Measurements from ENCODE around the gene RRP36. TPM values are rescaled to one million over a fixed set of nuclear protein-coding genes. Genes with fewer than 3 reads are reported as not detected.

The RRP36 gene
- total and polyA plus RNA-seq, 2 of the 8 experiments (the other 6 are each of a cell fraction or from before 2014, with no cell fraction given) = 33.9 to 92.3 TPM

- TF ChIP-seq RBBP5 (IDR thresholded peaks at IDR 0.05; ENCODE audit: borderline replicate concordance, low read depth, low read length) (no peak), CREB1 (IDR thresholded peaks at IDR 0.05) (no peak), HDAC6 (IDR thresholded peaks at IDR 0.05; ENCODE audit: low read depth, low read length) (no peak), SIN3A (conservative IDR thresholded peaks at IDR 0.05 in 1 of 2, IDR thresholded peaks at IDR 0.05 in 1 of 2; ENCODE audit: low read depth in 1 of 2, low read length in 2 of 2) (no peak), RXRA (IDR thresholded peaks at IDR 0.05; ENCODE audit: insufficient read depth, low read depth, low read length) (no peak), HDAC2 (IDR thresholded peaks at IDR 0.05; ENCODE audit: borderline replicate concordance in 1 of 2, low read depth in 2 of 2, low read length in 2 of 2) (no peak)
These were observed 41.8 kb upstream of the RRP36 start (continued) for GRCh38 chr6:42979523-42980177.
